ENCODE results near the gene CSTPP1. TPM values are rescaled to one million over a fixed set of nuclear protein-coding genes. Genes with fewer than 3 reads are reported as not detected.
"Not testable (repeated sequence)": the region's sequence is repeated elsewhere in the genome, so short reads cannot be mapped to it uniquely, and the experiment has no call there.

The CSTPP1 gene
- total RNA-seq, 1 donor from 2014 or later: 32.7 TPM

DNA sequence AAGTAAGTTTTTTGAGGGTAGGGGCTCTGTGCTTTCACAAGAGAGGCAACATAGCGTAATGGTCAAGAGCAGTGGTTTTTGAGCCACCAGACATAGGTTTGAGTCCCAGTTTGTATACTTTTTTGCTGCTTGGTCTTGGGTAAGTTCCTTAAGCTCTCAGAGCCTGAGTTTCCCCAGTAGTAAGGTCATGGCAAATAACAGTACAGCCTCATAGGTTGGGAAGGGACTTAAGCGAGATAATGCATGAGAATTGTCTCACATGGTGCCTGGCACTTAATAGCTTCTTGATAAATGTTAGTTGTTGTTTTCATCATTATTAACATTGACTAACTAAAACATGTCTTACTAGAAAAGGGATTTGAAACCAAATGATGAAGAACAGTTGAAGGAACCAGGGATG, 157.0 kb downstream of the CSTPP1 start:
- Histone ChIP-seq H3K79me2 (ENCODE audit: low read depth) (no peaks in the 10 kb centered on the region), H3K27ac (no peak overlapping the region), H2AFZ (replicated peaks) (no peak overlapping the region), H3K4me1 (peaks cover 11% of the 10 kb centered on the region), H3K9ac (no peak overlapping the region), H3F3A (ENCODE audit: low read depth) (peaks cover 11% of the 10 kb centered on the region), H3K27me3 (no peaks in the 10 kb centered on the region), H3K4me3 (no peak overlapping the region), H3K4me2 (no peak overlapping the region), H3K36me3 (no peaks in the 10 kb centered on the region), H3K9me3 (ENCODE audit: low read depth) (no peaks in the 10 kb centered on the region), H4K20me1 (ENCODE audit: low read depth) (no peaks in the 10 kb centered on the region)
- Mint-ChIP-seq H3K4me3 (no peak overlapping the region), H3K36me3 (peaks cover 17% of the 10 kb centered on the region), H3K4me1 (peaks cover 15% of the 10 kb centered on the region), H3K27ac (no peak overlapping the region), H3K27me3 (ENCODE audit: insufficient read depth, low read depth) (peaks cover 2% of the 10 kb centered on the region), H3K9me3 (peaks cover 14% of the 10 kb centered on the region)
- no peak for DNase-seq (ENCODE audit: low spot score)
- TF ChIP-seq EZH2 (IDR thresholded peaks at IDR 0.05) (no peak), EZH2phosphoT487 (IDR thresholded peaks at IDR 0.05) (no peak), CTCF (IDR thresholded peaks at IDR 0.05) (no peak)

GRCh38 chr11:47096871-47097270, 160.3 kb downstream of the CSTPP1 start:
- H3K9me3 Mint-ChIP-seq; H3K4me2 ChIP-seq; H3K27ac ChIP-seq; H3K4me3 Mint-ChIP-seq; H3K9ac ChIP-seq; H3K36me3 ChIP-seq; H3K9me3 ChIP-seq (ENCODE audit: low read depth); H3K4me3 ChIP-seq; DNase-seq (ENCODE audit: low spot score); H2AFZ ChIP-seq (replicated peaks); H3K79me2 ChIP-seq (ENCODE audit: low read depth); H3K27me3 ChIP-seq; H4K20me1 ChIP-seq (ENCODE audit: low read depth); H3K27me3 Mint-ChIP-seq (ENCODE audit: insufficient read depth, low read depth): not testable (repeated sequence)
- peaks cover 26% of the 10 kb centered on the region for H3F3A ChIP-seq (ENCODE audit: low read depth)
- peaks cover 34% of the 10 kb centered on the region for H3K4me1 ChIP-seq
- H3K4me1 Mint-ChIP-seq: peaks cover 34% of the 10 kb centered on the region
- peak overlapping the region; percentile 51 for H3K27ac Mint-ChIP-seq
- peaks cover 11% of the 10 kb centered on the region for H3K36me3 Mint-ChIP-seq

DNA sequence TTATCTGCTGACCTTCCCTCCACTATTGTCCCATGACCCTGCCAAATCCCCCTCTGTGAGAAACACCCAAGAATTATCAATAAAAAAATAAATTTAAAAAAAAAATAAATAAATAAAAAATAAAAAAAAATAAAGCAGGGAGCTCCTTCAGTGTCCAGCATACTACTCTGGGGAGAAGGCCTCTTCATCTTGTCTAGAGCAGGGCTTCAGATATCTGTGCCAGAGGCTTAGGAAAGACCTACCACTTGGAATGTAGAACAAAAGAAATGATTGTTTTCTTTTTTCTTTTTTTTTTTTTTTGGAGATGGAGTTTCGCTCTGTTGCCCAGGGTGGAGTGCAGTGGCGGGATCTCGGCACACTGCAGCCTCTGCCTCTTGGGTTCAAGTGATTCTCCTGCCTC, 161.7 kb downstream of the CSTPP1 start:
- not testable (repeated sequence) for H3K4me3 Mint-ChIP-seq; H3K27me3 Mint-ChIP-seq (ENCODE audit: insufficient read depth, low read depth); H3K9me3 Mint-ChIP-seq; H2AFZ ChIP-seq (replicated peaks); H3K27me3 ChIP-seq; H3K79me2 ChIP-seq (ENCODE audit: low read depth); H3K27ac Mint-ChIP-seq; H4K20me1 ChIP-seq (ENCODE audit: low read depth); DNase-seq (ENCODE audit: low spot score); H3K9ac ChIP-seq; H3K36me3 ChIP-seq; H3K4me2 ChIP-seq; H3K9me3 ChIP-seq (ENCODE audit: low read depth); H3K4me3 ChIP-seq
- peak overlapping the region; percentile 86 for H3K27ac ChIP-seq
- H3F3A ChIP-seq (ENCODE audit: low read depth): peaks cover 35% of the 10 kb centered on the region
- peaks cover 44% of the 10 kb centered on the region for H3K4me1 Mint-ChIP-seq
- peaks cover 43% of the 10 kb centered on the region for H3K4me1 ChIP-seq
- peaks cover 11% of the 10 kb centered on the region for H3K36me3 Mint-ChIP-seq

DNA sequence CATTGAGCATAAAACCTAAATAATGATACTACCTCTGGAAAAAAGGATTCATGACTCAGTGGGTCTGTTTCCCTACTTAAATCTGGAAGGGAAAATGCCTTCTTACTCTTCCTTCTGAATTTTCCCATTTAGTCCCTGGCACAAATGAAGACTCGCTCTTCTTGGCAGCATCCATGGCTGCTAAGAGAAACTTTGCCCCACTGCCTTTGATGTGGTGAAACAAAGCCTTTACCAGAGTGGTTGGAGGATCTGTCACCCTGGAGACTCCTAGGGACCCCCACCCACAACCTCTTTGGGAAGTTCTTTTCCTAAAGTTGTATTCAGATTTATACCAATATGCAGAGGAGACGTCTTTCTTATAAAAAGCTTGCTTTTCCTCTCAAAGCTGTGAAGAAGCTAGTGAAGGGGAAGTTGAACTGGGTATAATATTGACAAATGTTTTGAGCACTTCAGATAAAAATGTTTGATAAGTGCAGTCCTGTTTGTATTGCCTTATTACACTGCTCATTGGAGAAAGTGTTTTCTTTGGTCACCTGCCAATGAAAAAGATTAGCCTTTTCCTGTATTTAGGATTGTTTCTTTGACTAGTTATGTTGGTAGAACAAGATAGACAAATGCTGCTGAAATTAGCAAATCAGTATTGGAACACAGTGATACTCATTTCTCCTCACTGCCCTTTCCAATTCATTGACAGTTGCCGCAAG, 162.8 kb downstream of the CSTPP1 start:
- Mint-ChIP-seq H3K9me3 (peaks cover 7% of the 10 kb centered on the region), H3K4me3 (no peak overlapping the region), H3K36me3 (peaks cover 11% of the 10 kb centered on the region), H3K27ac (peak overlapping the region; percentile 68), H3K27me3 (ENCODE audit: insufficient read depth, low read depth) (no peaks in the 10 kb centered on the region), H3K4me1 (peaks cover 50% of the 10 kb centered on the region)
- Histone ChIP-seq H3K4me1 (peaks cover 50% of the 10 kb centered on the region), H3F3A (ENCODE audit: low read depth) (peaks cover 46% of the 10 kb centered on the region), H3K79me2 (ENCODE audit: low read depth) (no peaks in the 10 kb centered on the region), H2AFZ (replicated peaks) (no peak overlapping the region), H3K36me3 (no peaks in the 10 kb centered on the region), H3K9ac (no peak overlapping the region), H3K9me3 (ENCODE audit: low read depth) (no peaks in the 10 kb centered on the region), H3K27ac (no peak overlapping the region), H3K27me3 (no peaks in the 10 kb centered on the region), H4K20me1 (ENCODE audit: low read depth) (no peaks in the 10 kb centered on the region), H3K4me3 (no peak overlapping the region), H3K4me2 (peak overlapping the region; percentile 1)
- no peak for DNase-seq (ENCODE audit: low spot score)
- no peak for TF ChIP-seq EZH2 (IDR thresholded peaks at IDR 0.05)
- no peak for TF ChIP-seq EZH2phosphoT487 (IDR thresholded peaks at IDR 0.05)
- no peak for TF ChIP-seq CTCF (IDR thresholded peaks at IDR 0.05)
